ENCODE measurements around the gene MPV17. TPM values are rescaled to one million over a fixed set of nuclear protein-coding genes. Genes with fewer than 3 reads are reported as not detected.

MPV17 gene
- total and polyA plus RNA-seq, 2 of the 13 experiments (the other 11 are each of a cell fraction or from before 2014, with no cell fraction given) = 48.9 to 129 TPM

DNA sequence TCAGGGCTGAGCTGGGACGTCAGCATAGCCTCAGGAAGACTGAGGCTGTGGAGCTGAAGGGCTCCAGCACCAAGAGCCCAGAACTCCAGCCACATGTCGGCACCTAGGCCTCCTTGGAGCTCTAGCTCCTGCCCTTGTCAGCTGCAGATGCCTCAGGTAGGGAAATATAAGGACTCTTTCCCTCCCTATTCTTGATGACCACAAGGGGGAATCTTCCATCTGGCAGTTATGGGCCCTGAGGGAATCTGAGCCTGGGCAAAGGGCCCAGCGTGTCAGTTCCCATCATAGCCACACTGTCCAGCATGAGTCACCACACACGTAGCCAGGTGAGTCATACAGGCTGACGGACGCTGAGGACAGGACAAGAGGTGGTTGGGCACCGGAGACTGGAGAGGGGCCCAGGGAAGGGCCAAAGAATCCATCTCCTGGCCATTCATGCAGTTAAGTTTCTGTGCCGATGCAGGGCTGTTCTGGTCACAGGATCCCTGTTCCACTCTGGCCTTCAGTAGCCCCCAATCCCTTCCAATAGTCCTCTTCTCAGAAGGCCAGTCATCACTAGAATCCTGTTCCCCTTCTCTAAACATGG lies 1.8 kb downstream of the MPV17 start:
- peak overlapping the region; percentile 95 for H3K4me2 ChIP-seq (ENCODE audit: low read depth, low read length)
- H3K79me2 ChIP-seq (ENCODE audit: insufficient read depth, low read length) = peaks cover 25% of the 10 kb centered on the region
- H3K4me1 ChIP-seq (ENCODE audit: insufficient read depth, low read length) = peaks cover 41% of the 10 kb centered on the region
- peaks cover 0 to 7% of the 10 kb centered on the region in 2 experiments; a peak in 4 of 5 replicates for H3K36me3 ChIP-seq (replicated peaks in 1 of 2; ENCODE audit: control insufficient read depth in 1 of 2, insufficient read depth in 2 of 2, low read length in 2 of 2)
- 7% methylated on average over 8 of the region's 8 CpGs for WGBS (ENCODE audit: low lambda C conversion rate)
- H3K9me3 ChIP-seq (ENCODE audit: low read length) = no peaks in the 10 kb centered on the region
- intact Hi-C loops (cut with micrococcal nuclease; ENCODE audit: unreplicated experiment) = loop anchor here (1.0 kb wide), 6 partner anchors 18 to 342 kb away; partner anchors contain the start of genes EIF2B4, GTF3C2, SLC4A1AP and SNX17
- in situ Hi-C loops (cut with HindIII; ENCODE audit: extremely low pct_ligation_motif_present, low pct_unique_long_range_greater_than_20kb) = loop anchor here (5.0 kb wide), 1 partner anchor 51 kb away; the partner anchor contains the start of genes EIF2B4 and SNX17
- ChIA-PET POLR2A (interaction anchor here (0.6 to 5.0 kb wide), 12 partner anchors 9 to 124 kb away, joined by 3 to 73 read pairs (median 10); partner anchors contain the start of genes EIF2B4, GTF3C2, PPM1G and SNX17), CTCF (ENCODE audit: low intra/inter-chr PET ratio, low total read pairs) (interaction anchor here (0.7 to 1.9 kb wide), 4 partner anchors 18 to 57 kb away, joined by 3 to 15 read pairs (median 6); partner anchors contain the start of genes EIF2B4 and SNX17)
- no peaks in the 10 kb centered on the region for H4K20me1 ChIP-seq (ENCODE audit: insufficient read depth, low read length)
- H3K27me3 ChIP-seq (ENCODE audit: control insufficient read depth in 1 of 2, insufficient read depth in 2 of 2, low read length in 2 of 2) = peaks cover 0 to 4% of the 10 kb centered on the region in 2 experiments; a peak in 1 of 5 replicates
- H3K9ac ChIP-seq (ENCODE audit: insufficient read depth, low read depth, low read length) = peak overlapping the region; percentile 99
- DNase-seq (ENCODE audit: low spot score) (peak; percentile 99), ATAC-seq (peak; percentile 89), FAIRE-seq (peak; percentile 95)
- H3K4me3 ChIP-seq (replicated peaks in 1 of 3; ENCODE audit: insufficient read depth in 1 of 3, low read depth in 2 of 3, low read length in 3 of 3) = peak overlapping the region; percentile 82 to 86 (median 83)
- no peak overlapping the region for H2AFZ ChIP-seq (ENCODE audit: low read length)
- peak overlapping the region; percentile 91 for H3K27ac ChIP-seq (ENCODE audit: extremely low read length, insufficient read depth, low read length)
- no TSS peak for BruUV-seq (replicated peaks)
- no peak for TF ChIP-seq NCOA5 (CRISPR knock-in tag; IDR thresholded peaks at IDR 0.05)
- peak; percentile 88 for TF ChIP-seq ZNF296 (CRISPR knock-in tag; conservative IDR thresholded peaks at IDR 0.05)
- TF ChIP-seq, protein P1, sequence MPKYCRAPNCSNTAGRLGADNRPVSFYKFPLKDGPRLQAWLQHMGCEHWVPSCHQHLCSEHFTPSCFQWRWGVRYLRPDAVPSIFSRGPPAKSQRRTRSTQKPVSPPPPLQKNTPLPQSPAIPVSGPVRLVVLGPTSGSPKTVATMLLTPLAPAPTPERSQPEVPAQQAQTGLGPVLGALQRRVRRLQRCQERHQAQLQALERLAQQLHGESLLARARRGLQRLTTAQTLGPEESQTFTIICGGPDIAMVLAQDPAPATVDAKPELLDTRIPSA (CRISPR knock-in tag; IDR thresholded peaks at IDR 0.05; ENCODE audit: borderline replicate concordance) = no peak
- 0 out of 2 replicates have a peak, but pooled peaks have one; percentile 54 for TF ChIP-seq ZKSCAN1 (IDR thresholded peaks at IDR 0.05; ENCODE audit: low read length)
- TF ChIP-seq DMAP1 (CRISPR knock-in tag; IDR thresholded peaks at IDR 0.05) = peak; percentile 90
- peak; percentile 75 for TF ChIP-seq TARDBP (CRISPR knock-in tag; IDR thresholded peaks at IDR 0.05)
- TF ChIP-seq ZNF83 (CRISPR knock-in tag; IDR thresholded peaks at IDR 0.05; ENCODE audit: borderline replicate concordance) = no peak
- TF ChIP-seq ZNF446 (CRISPR knock-in tag; IDR thresholded peaks at IDR 0.05) = no peak
- no peak for TF ChIP-seq PTBP1 (IDR thresholded peaks at IDR 0.05; ENCODE audit: low read depth, low read length, poor library complexity, severe bottlenecking)
- peak; percentile 52; the same call in 1 of the 2 replicates for TF ChIP-seq ZNF598 (CRISPR knock-in tag; IDR thresholded peaks at IDR 0.05; ENCODE audit: borderline replicate concordance)
- TF ChIP-seq STAG1 (CRISPR knock-in tag; IDR thresholded peaks at IDR 0.05) = peak; percentile 89
- TF ChIP-seq ZNF850 (CRISPR knock-in tag; conservative IDR thresholded peaks at IDR 0.05) = no peak
- TF ChIP-seq, protein P2, sequence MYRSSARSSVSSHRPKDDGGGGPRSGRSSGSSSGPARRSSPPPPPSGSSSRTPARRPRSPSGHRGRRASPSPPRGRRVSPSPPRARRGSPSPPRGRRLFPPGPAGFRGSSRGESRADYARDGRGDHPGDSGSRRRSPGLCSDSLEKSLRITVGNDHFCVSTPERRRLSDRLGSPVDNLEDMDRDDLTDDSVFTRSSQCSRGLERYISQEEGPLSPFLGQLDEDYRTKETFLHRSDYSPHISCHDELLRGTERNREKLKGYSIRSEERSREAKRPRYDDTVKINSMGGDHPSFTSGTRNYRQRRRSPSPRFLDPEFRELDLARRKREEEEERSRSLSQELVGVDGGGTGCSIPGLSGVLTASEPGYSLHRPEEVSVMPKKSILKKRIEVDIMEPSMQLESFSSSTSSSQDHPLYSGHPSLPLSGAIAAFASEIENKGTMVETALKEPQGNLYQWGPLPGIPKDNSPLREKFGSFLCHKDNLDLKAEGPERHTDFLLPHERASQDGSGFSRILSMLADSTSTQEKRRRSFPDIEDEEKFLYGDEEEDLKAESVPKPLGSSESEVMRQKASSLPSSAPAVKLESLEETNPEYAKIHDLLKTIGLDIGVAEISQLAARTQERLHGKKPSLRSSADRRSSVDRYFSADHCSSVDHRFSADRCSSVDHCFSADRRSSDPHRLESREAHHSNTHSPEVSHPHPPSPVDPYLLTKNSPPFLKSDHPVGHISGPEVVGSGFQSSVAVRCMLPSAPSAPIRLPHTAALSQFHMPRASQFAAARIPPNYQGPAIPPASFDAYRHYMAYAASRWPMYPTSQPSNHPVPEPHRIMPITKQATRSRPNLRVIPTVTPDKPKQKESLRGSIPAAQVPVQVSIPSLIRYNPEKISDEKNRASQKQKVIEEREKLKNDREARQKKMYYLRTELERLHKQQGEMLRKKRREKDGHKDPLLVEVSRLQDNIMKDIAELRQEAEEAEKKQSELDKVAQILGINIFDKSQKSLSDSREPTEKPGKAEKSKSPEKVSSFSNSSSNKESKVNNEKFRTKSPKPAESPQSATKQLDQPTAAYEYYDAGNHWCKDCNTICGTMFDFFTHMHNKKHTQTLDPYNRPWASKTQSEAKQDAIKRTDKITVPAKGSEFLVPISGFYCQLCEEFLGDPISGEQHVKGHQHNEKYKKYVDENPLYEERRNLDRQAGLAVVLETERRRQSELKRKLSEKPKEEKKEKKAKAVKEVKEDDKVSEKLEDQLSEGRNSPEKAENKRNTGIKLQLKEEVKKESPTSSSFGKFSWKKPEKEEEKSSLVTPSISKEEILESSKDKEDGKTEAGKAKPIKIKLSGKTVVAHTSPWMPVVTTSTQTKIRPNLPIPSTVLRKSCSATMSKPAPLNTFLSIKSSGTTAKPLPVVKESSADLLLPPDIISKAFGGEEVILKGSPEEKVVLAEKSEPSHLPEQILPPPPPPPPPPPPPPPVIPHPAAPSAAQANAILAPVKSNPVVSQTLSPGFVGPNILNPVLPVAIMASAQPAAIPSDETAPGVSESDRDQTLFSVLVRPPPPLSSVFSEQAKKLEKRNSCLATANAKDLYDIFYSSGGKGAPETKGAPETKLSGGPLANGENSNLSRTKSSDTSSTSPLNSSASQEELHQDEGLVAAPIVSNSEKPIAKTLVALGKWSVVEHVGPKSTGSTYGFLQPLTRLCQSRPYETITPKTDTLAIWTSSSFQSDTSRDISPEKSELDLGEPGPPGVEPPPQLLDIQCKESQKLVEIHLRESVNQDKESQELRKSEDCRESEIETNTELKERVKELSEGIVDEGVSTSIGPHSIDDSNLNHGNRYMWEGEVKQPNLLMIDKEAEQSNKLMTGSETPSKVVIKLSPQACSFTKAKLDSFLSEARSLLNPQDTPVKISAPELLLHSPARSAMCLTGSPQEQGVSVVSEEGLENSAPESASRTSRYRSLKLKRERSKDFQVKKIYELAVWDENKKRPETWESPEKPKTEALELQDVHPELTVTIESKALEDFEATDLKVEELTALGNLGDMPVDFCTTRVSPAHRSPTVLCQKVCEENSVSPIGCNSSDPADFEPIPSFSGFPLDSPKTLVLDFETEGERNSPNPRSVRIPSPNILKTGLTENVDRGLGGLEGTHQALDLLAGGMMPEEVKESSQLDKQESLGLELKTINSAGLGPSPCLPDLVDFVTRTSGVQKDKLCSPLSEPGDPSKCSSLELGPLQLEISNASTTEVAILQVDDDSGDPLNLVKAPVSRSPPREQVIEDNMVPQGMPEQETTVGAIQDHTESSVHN (CRISPR knock-in tag; IDR thresholded peaks at IDR 0.05) = no peak
- peak; percentile 67; the same call in 1 of the 2 replicates for TF ChIP-seq ZNF441 (CRISPR knock-in tag; IDR thresholded peaks at IDR 0.05; ENCODE audit: borderline replicate concordance)
- no peak for TF ChIP-seq ZNF570 (CRISPR knock-in tag; IDR thresholded peaks at IDR 0.05; ENCODE audit: borderline replicate concordance)
- no peak for TF ChIP-seq ZNF615 (CRISPR knock-in tag; IDR thresholded peaks at IDR 0.05; ENCODE audit: borderline replicate concordance)

Measured in HepG2 (cell line).